Lower lobe of right lung (tissue), 2 donors: Measurements from ENCODE around the gene PTCRA. TPM values are rescaled to one million over a fixed set of nuclear protein-coding genes. Genes with fewer than 3 reads are reported as not detected.

ENCODE experiments used
- ATAC-seq, 2 donors: fragments of 200-7000 bp; cut with Tn5 transposase; one replicate each; pipeline ENCODE4 v1.9.1; 2020 to 2022; ENCODE audit warnings: mild to moderate bottlenecking in 2 of 2, moderate library complexity in 2 of 2
- DNase-seq: peaks from one replicate; pipeline ENCODE4 v3.0.0-alpha.2; 2020
- H3K27ac ChIP-seq: fragments of 200-600 bp; one replicate; pipeline ENCODE4 v1.8.0; 2022
- H3K27me3 ChIP-seq: fragments of 200-600 bp; one replicate; pipeline ENCODE4 v1.8.0; 2022; ENCODE audit warnings: low read depth
- H3K36me3 ChIP-seq: fragments of 200-600 bp; one replicate; pipeline ENCODE4 v1.8.0; 2022; ENCODE audit warnings: mild to moderate bottlenecking
- H3K4me1 ChIP-seq: fragments of 200-600 bp; one replicate; pipeline ENCODE4 v1.8.0; 2022
- H3K4me3 ChIP-seq: fragments of 200-600 bp; one replicate; pipeline ENCODE4 v1.8.0; 2022; ENCODE audit warnings: mild to moderate bottlenecking
- H3K9me3 ChIP-seq: fragments of 200-600 bp; one replicate; pipeline ENCODE4 v1.8.0; 2022
- CTCF ChIP-seq: fragments of 200-600 bp; IDR thresholded peaks from one replicate; pipeline ENCODE4 v1.8.0; 2022; ENCODE audit warnings: antibody characterized with exemption, mild to moderate bottlenecking
- intact Hi-C: fragments of 100-400 bp; cut with DNase I; formaldehyde crosslinking; loops from one replicate; pipeline ENCODE4 v1.11.0; 2022
- total RNA-seq: library from RNA; stranded (reverse); fragmentation: NEBNext Ultra II Directional; extraction: Animal tissue kit (Norgen Biotek cat#: 25700); gene quantifications from one replicate; pipeline ENCODE4 v1.2.1, GENCODE V29; 2021
- donor health status: DM: no; HTN: yes; CAD: no; lungs with severe emphysema.

The PTCRA gene
- total RNA-seq, 1 donor from 2014 or later: 9.8 TPM

- no peak for ATAC-seq
- peaks cover 19% of the 10 kb centered on the region for H3K4me1 ChIP-seq
- intact Hi-C loops: no loop called here
- H3K27ac ChIP-seq: no peak overlapping the region
- peaks cover 4% of the 10 kb centered on the region for H3K36me3 ChIP-seq
- no peaks in the 10 kb centered on the region for H3K9me3 ChIP-seq
- TF ChIP-seq CTCF: no peak
- no peak for DNase-seq
- H3K4me3 ChIP-seq: no peak overlapping the region
- no peaks in the 10 kb centered on the region for H3K27me3 ChIP-seq
Observed at GRCh38 chr6:42958125-42958524, 42.3 kb downstream of the PTCRA start.

- H3K4me3 ChIP-seq: peak overlapping the region; percentile 62
- peaks cover 21% of the 10 kb centered on the region for H3K36me3 ChIP-seq
- ATAC-seq (no peak), DNase-seq (no peak)
- peaks cover 19% of the 10 kb centered on the region for H3K4me1 ChIP-seq
- H3K27ac ChIP-seq: peak overlapping the region; percentile 64
- TF ChIP-seq CTCF: no peak
- H3K27me3 ChIP-seq: no peaks in the 10 kb centered on the region
- intact Hi-C loops: no loop called here
- no peaks in the 10 kb centered on the region for H3K9me3 ChIP-seq
Observed at GRCh38 chr6:42959917-42960242, 44.0 kb downstream of the PTCRA start.

GRCh38 chr6:42960243-42961019 is 44.6 kb downstream of the PTCRA start, which contains the start of gene GNMT:
Gene GNMT, plus strand, starts transcription at chr6:42960754. Its CDS starts 14 bp downstream, at chr6:42960768.
- DNase-seq (peak; percentile 88), ATAC-seq (peak; percentile 95 to 98)
- Histone ChIP-seq H3K27ac (peak within 1 kb of the TSS; percentile 64), H3K4me3 (peak within 1 kb of the TSS; percentile 62), H3K27me3 (no peaks in the 10 kb centered on the region), H3K4me1 (peaks cover 19% of the 10 kb centered on the region), H3K9me3 (no peaks in the 10 kb centered on the region), H3K36me3 (peaks cover 27% of the 10 kb centered on the region)
- no peak for TF ChIP-seq CTCF
- intact Hi-C loops: no loop called here

- peak in 1 of 2 donors; percentile 4 for ATAC-seq
- intact Hi-C loops: no loop called here
Observed at GRCh38 chr6:42961020-42961470, 45.2 kb downstream of the PTCRA start.

GRCh38 chr6:42962096-42962495 is 46.2 kb downstream of the PTCRA start:
- Histone ChIP-seq H3K36me3 (peaks cover 41% of the 10 kb centered on the region), H3K4me3 (no peak overlapping the region), H3K27me3 (no peaks in the 10 kb centered on the region), H3K9me3 (no peaks in the 10 kb centered on the region), H3K4me1 (peaks cover 19% of the 10 kb centered on the region), H3K27ac (no peak overlapping the region)
- ATAC-seq (no peak), DNase-seq (no peak)
- intact Hi-C loops: no loop called here
- TF ChIP-seq CTCF: no peak

More at GRCh38 chr6:42961020-42961470, 45.2 kb downstream of the PTCRA start:
- Histone ChIP-seq H3K27me3 (no peaks in the 10 kb centered on the region), H3K27ac (peak overlapping the region; percentile 64), H3K4me1 (peaks cover 19% of the 10 kb centered on the region), H3K36me3 (peaks cover 33% of the 10 kb centered on the region), H3K4me3 (peak overlapping the region; percentile 62), H3K9me3 (no peaks in the 10 kb centered on the region)
- no peak for DNase-seq
- TF ChIP-seq CTCF: no peak
